ENCODE data around the gene POU3F2. TPM values are rescaled to one million over a fixed set of nuclear protein-coding genes. Genes with fewer than 3 reads are reported as not detected.

The POU3F2 gene
- total and polyA plus RNA-seq, 9 of the 15 experiments (the other 6 are each of a cell fraction or from before 2014, with no cell fraction given): 0.08 to 0.46 (median 0.36) TPM

GRCh38 chr6:98845211-98846020 lies 11.0 kb downstream of the POU3F2 start:
- H3K9ac ChIP-seq (ENCODE audit: insufficient read depth in 1 of 2, low read depth in 2 of 2, low read length in 2 of 2): no peak overlapping the region
- no peak overlapping the region for H2AFZ ChIP-seq (ENCODE audit: low read depth, low read length)
- no peaks in the 10 kb centered on the region for H3K9me1 ChIP-seq (ENCODE audit: control insufficient read depth, insufficient read depth, low read length)
- H3K27ac ChIP-seq (ENCODE audit: extremely low read depth, low read depth, low read length): no peak overlapping the region
- no peak overlapping the region for H3K4me2 ChIP-seq (ENCODE audit: insufficient read depth, low read length)
- no TSS peak for BruUV-seq (replicated peaks)
- intact Hi-C loops (cut with micrococcal nuclease): loop anchor here (1.0 to 5.0 kb wide), 5 partner anchors 76 to 1778 kb away; no protein-coding TSS in a partner anchor
- no peak overlapping the region for H3K4me3 ChIP-seq
- in situ Hi-C loops (cut with MboI): no loop called here
- H3K79me2 ChIP-seq (ENCODE audit: control insufficient read depth, insufficient read depth, low read length): no peaks in the 10 kb centered on the region
- H3K9me3 ChIP-seq (replicated peaks; ENCODE audit: control insufficient read depth, insufficient read depth, low read depth, low read length): no peaks in the 10 kb centered on the region; the same call in 1 of the 2 replicates
- peaks cover 0 to 25% of the 10 kb centered on the region in 2 experiments; a peak in 2 of 5 replicates for H3K27me3 ChIP-seq (ENCODE audit: control insufficient read depth in 2 of 2, insufficient read depth in 2 of 2, low read length in 2 of 2)
- CTCF ChIA-PET (ENCODE audit: low intra/inter-chr PET ratio): interaction anchor here (0.7 to 1.2 kb wide), 3 partner anchors 76 to 1777 kb away, joined by 4 to 5 read pairs (median 5); no protein-coding TSS in a partner anchor
- H3K4me1 ChIP-seq (replicated peaks in 1 of 2; ENCODE audit: control insufficient read depth in 2 of 2, insufficient read depth in 2 of 2, low read length in 2 of 2): peaks cover 0 to 15% of the 10 kb centered on the region in 2 experiments; a peak in 1 of 5 replicates
- no peaks in the 10 kb centered on the region for H4K20me1 ChIP-seq (replicated peaks; ENCODE audit: control insufficient read depth, insufficient read depth, low read length)
- DNase-seq (ENCODE audit: extremely low read depth in 1 of 4, low spot score in 3 of 4): peak; percentile 71 to 76 (median 74)
- H3K36me3 ChIP-seq (ENCODE audit: control insufficient read depth, insufficient read depth, low read length): no peaks in the 10 kb centered on the region
- 20% methylated on average over 24 of the region's 50 CpGs for WGBS (ENCODE audit: insufficient coverage, low coverage, missing lambda C conversion rate)
- peak; percentile 93 for ATAC-seq
- POLR2A ChIA-PET: no interaction called here
- peak; percentile 88 for FAIRE-seq
- no peak for TF ChIP-seq ETV1 (tag; conservative IDR thresholded peaks at IDR 0.05; ENCODE audit: low read depth)
- TF ChIP-seq ZNF212 (CRISPR knock-in tag; IDR thresholded peaks at IDR 0.05): no peak
- no peak for TF ChIP-seq ZNF197 (CRISPR knock-in tag; IDR thresholded peaks at IDR 0.05; ENCODE audit: low read depth)
- no peak for TF ChIP-seq ZNF584 (CRISPR knock-in tag; IDR thresholded peaks at IDR 0.05; ENCODE audit: low read depth)
- TF ChIP-seq ZNF707 (CRISPR knock-in tag; conservative IDR thresholded peaks at IDR 0.05): no peak
- TF ChIP-seq TRIM28 (IDR thresholded peaks at IDR 0.05): no peak
- no peak for TF ChIP-seq ZBTB12 (CRISPR knock-in tag; IDR thresholded peaks at IDR 0.05)
- no peak for TF ChIP-seq STAT5B (CRISPR knock-in tag; IDR thresholded peaks at IDR 0.05)
- no peak for TF ChIP-seq SUPT5H (IDR thresholded peaks at IDR 0.05)
- no peak for TF ChIP-seq NR2C1 (IDR thresholded peaks at IDR 0.05)
- TF ChIP-seq NR2C1 (tag; IDR thresholded peaks at IDR 0.05): no peak
- TF ChIP-seq LEF1 (IDR thresholded peaks at IDR 0.05): no peak
- TF ChIP-seq HMG20B (CRISPR knock-in tag; IDR thresholded peaks at IDR 0.05): no peak
- TF ChIP-seq ZNF518B (CRISPR knock-in tag; IDR thresholded peaks at IDR 0.05): no peak
- TF ChIP-seq CC2D1A (IDR thresholded peaks at IDR 0.05): peak; percentile 61; the same call in 1 of the 2 replicates
- TF ChIP-seq KDM1A (IDR thresholded peaks at IDR 0.05): no peak
- TF ChIP-seq MCM2 (IDR thresholded peaks at IDR 0.05; ENCODE audit: low read depth): no peak
- TF ChIP-seq, protein P1, sequence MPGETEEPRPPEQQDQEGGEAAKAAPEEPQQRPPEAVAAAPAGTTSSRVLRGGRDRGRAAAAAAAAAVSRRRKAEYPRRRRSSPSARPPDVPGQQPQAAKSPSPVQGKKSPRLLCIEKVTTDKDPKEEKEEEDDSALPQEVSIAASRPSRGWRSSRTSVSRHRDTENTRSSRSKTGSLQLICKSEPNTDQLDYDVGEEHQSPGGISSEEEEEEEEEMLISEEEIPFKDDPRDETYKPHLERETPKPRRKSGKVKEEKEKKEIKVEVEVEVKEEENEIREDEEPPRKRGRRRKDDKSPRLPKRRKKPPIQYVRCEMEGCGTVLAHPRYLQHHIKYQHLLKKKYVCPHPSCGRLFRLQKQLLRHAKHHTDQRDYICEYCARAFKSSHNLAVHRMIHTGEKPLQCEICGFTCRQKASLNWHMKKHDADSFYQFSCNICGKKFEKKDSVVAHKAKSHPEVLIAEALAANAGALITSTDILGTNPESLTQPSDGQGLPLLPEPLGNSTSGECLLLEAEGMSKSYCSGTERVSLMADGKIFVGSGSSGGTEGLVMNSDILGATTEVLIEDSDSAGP (CRISPR knock-in tag; IDR thresholded peaks at IDR 0.05): no peak
